HG02588 (cell line): ENCODE results near the gene PTGIS.

Source experiments
- ATAC-seq: cut with Tn5 transposase; IDR thresholded peaks from one replicate; pipeline ENCODE4 v1.9.1; 2021; ENCODE audit warnings: mild to moderate bottlenecking, moderate library complexity; ENCODE audit not compliant: unreplicated experiment

The PTGIS gene

GRCh38 chr20:49560646-49561045 lies 7.3 kb downstream of the PTGIS start:
- ATAC-seq: no peak

- ATAC-seq: no peak
Measured at GRCh38 chr20:49560186-49560585, 7.8 kb downstream of the PTGIS start.

GRCh38 chr20:49559411-49560081 lies 8.4 kb downstream of the PTGIS start:
- no peak for ATAC-seq

GRCh38 chr20:49558826-49559225 lies 9.1 kb downstream of the PTGIS start:
- no peak for ATAC-seq

GRCh38 chr20:49557449-49557848 lies 10.5 kb downstream of the PTGIS start:
- ATAC-seq: no peak

- ATAC-seq: no peak
Measured at GRCh38 chr20:49556621-49557020, 11.3 kb downstream of the PTGIS start.

GRCh38 chr20:49549801-49550551 lies 18.0 kb downstream of the PTGIS start:
- no peak for ATAC-seq

- ATAC-seq: no peak
Measured at GRCh38 chr20:49548371-49548947, 19.5 kb downstream of the PTGIS start.

- ATAC-seq: no peak
Measured at GRCh38 chr20:49545572-49545971, 22.4 kb downstream of the PTGIS start.

- ATAC-seq: no peak
Measured at GRCh38 chr20:49544535-49544934, 23.4 kb downstream of the PTGIS start.

- ATAC-seq: no peak
Measured at GRCh38 chr20:49543858-49544437, 24.0 kb downstream of the PTGIS start.

GRCh38 chr20:49543071-49543857 lies 24.7 kb downstream of the PTGIS start:
- no peak for ATAC-seq

- no peak for ATAC-seq
Measured at GRCh38 chr20:49542514-49542991, 25.4 kb downstream of the PTGIS start.

- no peak for ATAC-seq
Measured at GRCh38 chr20:49541733-49542513, 26.0 kb downstream of the PTGIS start.

GRCh38 chr20:49540687-49541435 lies 27.1 kb downstream of the PTGIS start:
- ATAC-seq: no peak

- no peak for ATAC-seq
Measured at GRCh38 chr20:49540232-49540620, 27.7 kb downstream of the PTGIS start.

GRCh38 chr20:49539481-49540231 lies 28.3 kb downstream of the PTGIS start:
- no peak for ATAC-seq

GRCh38 chr20:49538950-49539349 lies 29.0 kb downstream of the PTGIS start:
- ATAC-seq: no peak

- ATAC-seq: no peak
Measured at GRCh38 chr20:49534255-49534712, 33.7 kb downstream of the PTGIS start.
